Peyer's patch (tissue), 4 donors: ENCODE data around the gene EPO.

Source experiments
- CTCF ChIP-seq, 6 experiments: fragments of 450-650 bp in 4 of 6; fragments of 200-600 bp in 2 of 6; sonication (generic) in 1 of 6; IDR thresholded peaks; one replicate each; pipeline ENCODE4 v1.5.1; 2017 to 2019; ENCODE audit warnings: antibody characterized with exemption in 6 of 6, mild to moderate bottlenecking in 3 of 6, moderate library complexity in 1 of 6
- POLR2A ChIP-seq, 2 donors: fragments of 450-650 bp; IDR thresholded peaks; one replicate each; pipeline ENCODE4 v1.5.1; 2017; ENCODE audit warnings: antibody characterized with exemption in 2 of 2, mild to moderate bottlenecking in 2 of 2, moderate library complexity in 2 of 2

- TF ChIP-seq CTCF (IDR thresholded peaks at IDR 0.05) (no peak), POLR2A (IDR thresholded peaks at IDR 0.05) (no peak)
Observed at GRCh38 chr7:100687261-100687660, 33.0 kb upstream of the EPO start.
